Measurements from ENCODE around the gene CUTA.
"Not testable (repeated sequence)": the region's sequence is repeated elsewhere in the genome, so short reads cannot be mapped to it uniquely, and the experiment has no call there.

The CUTA gene

DNA sequence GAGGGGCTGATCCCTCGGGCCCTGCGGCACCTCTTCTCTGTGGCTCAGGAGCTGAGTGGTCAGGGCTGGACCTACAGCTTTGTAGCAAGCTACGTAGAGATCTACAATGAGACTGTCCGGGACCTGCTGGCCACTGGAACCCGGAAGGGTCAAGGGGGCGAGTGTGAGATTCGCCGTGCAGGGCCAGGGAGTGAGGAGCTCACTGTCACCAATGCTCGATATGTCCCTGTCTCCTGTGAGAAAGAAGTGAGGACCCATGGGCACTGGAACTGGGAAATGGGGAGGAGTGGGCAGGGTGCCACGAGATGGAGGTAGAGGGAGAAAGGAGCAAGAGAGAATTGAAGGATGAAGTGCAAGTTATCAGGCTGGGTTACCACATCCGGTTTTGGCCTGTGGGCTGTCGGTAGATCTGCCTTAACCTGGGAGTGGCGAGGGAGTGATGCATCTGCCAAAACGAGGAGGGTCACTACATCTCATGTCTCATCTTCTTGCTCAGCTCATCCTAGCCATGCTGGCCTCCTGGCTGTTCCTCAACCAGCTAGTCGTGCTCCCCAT, 12.4 kb downstream of the CUTA start:
- no peak for DNase-seq (ENCODE audit: low read depth)

DNA sequence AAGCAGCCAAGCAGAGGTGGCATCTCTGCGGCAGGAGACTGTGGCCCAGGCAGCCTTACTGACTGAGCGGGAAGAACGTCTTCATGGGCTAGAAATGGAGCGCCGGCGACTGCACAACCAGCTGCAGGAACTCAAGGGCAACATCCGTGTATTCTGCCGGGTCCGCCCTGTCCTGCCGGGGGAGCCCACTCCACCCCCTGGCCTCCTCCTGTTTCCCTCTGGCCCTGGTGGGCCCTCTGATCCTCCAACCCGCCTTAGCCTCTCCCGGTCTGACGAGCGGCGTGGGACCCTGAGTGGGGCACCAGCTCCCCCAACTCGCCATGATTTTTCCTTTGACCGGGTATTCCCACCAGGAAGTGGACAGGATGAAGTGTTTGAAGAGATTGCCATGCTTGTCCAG, 13.0 kb downstream of the CUTA start:
- DNase-seq (ENCODE audit: low read depth): no peak

DNA sequence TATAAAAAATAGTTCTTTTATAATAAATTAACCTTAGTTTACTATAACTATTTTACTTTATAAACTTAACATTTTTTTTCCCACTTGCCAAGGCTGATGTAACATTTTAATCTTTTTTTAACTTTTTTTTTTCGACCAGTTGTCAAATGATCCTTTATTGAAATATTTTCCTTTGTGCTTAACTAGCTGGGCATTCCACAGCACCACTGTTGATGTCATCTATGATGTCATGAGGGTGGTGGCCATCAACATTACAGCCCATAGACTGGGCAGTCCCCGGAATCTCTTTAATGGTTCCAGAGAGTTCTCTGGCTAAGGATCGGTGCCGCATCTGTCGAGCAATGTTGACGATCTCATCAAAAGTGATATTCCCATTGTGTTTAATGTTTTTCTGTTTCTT, 18.0 kb downstream of the CUTA start:
- not testable (repeated sequence) for DNase-seq (ENCODE audit: low read depth)

DNA sequence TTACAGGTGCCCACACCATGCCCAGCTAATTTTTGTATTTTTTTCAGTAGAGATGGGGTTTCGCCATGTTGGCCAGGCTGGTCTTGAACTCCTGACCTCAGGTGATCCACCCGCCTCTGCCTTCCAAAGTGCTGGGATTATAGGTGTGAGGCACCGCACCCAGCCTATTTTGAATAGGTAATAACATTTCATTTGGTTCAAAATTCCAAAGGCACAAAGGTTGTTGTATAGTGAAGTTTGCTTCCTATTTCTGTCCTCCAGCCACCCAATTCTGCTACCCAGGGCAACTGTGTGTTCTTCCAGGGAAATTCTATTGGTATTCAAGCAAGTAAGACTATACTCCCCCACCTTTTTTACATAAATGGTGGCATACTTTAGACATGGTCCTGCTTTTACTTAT, 19.3 kb downstream of the CUTA start:
- not testable (repeated sequence) for DNase-seq (ENCODE audit: low read depth)

DNA sequence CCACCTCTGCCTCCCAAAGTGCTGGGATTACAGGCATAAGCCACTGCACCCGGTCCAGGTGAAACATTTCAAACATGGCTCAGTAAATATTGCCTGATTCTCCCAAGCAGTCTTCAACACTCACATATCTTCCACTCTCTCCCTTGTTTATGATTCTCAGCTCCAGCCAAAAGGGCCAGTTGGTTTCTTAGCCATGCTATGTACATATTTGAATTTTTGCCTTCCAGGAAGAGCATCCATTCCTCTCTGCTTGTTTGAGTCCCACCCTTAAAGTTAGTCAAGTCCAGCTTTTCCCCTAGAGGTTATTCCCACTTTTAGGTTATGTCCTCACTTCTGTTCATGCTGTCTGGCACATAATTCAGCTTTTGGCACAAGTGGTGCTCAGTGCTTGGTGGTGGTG, 20.4 kb downstream of the CUTA start:
- DNase-seq (ENCODE audit: low read depth): no peak

DNA sequence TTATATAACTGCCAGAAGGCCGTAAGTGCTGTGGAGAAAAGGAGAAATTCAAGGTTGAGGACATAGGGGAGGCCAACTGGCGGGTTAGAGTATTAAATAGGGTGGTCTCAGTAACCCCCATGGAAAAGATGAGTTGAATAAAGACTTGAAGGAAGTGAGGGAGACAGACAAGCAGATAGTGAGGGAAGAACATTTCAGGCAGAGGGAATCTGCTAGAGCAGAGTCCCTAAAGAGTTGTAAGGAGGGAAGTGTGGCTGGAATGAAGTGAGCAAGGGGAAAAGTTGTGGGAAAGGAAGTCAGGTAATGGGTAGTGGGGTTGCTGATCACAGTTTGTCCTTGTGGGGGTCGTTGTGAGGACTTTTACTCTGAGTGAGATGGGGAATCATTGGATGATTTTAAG, 24.9 kb downstream of the CUTA start:
- no peak for DNase-seq (ENCODE audit: low read depth)

DNA sequence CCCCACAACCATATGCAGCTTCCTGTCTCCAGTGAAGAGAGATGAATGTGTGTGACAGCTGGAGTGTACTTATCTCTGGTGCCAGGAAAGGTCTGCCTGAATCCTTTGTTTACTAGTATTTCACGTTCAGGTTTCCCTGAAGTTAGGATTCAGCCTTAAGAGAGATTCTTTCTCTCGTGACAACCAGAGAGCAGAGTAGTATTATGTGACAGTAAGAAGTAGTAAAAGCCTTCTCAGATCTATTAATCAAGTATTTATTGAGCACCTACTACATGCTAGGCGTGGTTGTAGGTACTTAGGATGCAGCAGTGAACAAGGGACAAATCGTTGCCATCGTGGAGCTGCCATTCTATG, 25.3 kb downstream of the CUTA start:
- no peak for DNase-seq (ENCODE audit: low read depth)

DNA sequence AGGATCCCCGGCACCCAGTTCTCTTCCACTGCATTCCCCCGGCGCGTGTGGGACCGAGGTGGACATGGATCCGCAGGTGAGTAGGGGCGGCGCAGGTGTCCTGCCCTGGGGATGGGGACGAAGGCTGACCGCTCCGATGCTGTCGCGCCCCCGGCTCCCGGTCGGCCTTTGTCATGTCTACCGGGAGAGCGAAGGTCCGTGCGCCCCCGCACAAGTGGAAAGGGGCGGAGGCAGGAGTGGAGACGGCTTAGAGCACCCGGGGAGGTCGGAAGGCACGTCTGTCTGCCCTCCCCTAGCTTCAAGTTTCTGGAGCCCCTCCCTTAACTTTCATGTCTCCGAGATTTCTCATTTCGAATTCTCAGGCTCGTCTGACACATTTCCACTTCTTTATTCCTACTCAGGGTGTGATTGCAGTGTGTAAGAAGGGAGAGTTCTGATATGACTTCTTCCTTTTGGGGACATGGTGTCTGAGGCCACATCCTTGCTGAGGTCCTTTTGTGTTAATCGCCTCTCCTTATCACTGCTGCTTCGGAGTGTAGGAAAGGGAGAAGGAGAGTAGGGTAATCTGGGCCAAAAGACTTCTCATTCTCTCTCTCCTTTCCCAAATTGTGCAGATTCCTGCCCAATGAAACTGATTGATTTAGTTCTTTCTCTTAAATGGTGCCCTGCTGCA, 25.8 kb downstream of the CUTA start:
- no peak for DNase-seq (ENCODE audit: low read depth)

DNA sequence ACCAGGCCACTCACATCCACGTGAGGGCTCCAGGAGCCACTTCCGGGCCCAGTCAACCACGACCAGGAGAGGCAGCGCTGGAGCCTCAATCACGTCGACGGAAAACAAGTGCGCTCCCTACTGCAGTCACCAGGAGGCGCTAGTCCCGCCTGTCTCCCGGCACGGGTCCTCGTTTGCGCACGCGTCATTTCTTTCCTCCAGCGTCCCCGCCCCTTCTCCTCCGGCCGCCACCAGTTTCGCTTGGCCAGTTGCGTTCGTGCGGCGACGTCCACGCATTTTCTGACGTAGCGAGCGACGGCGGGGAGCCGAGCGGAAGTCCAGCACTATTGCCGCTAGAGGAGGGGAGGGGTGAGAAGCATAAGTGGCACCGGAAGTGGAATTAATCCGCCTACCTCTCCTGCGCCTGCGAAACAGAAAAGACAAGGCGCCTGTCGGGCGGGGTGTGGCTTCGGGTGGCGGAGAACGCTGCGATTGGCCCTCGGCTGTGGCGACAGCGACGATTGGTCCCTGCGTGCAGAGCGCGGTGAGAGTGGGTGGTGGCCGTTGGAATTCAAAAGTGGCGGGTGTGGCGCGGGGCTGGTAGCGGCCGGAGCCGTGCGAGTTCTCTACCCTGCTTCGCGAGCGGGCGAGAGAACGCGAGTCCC, 26.5 kb downstream of the CUTA start, which contains the start of gene KIFC1:
KIFC1 (plus strand) TSS at position 546 of the 644 bp plus-strand sequence. CDS start 163 bp downstream, outside the sequence.
- peak; percentile 98 for DNase-seq (ENCODE audit: low read depth)

DNA sequence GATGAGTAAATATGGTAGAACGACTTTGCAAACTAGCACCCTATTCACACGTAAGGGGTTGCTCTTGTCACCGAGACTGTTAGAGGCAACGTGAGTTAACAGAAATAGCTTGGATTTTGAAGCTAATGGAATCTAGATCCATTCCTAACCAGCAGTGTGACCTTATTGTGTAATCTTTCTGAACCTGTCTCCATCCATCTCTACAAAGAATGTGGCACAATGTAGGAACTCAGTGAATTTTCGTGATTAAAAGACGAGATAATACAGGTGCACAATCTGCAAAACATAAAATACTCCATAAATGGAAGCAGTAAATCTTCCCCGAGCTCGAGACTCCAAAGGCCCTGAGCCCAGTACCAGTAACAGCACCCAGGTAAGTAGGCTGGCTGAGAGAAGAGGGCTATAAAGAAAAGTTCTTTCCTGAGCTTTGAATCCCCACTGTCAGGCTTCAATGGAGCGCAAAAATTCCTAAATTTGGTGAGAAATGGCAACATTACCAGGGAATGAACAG, 27.1 kb downstream of the CUTA start:
- no peak for DNase-seq (ENCODE audit: low read depth)

DNA sequence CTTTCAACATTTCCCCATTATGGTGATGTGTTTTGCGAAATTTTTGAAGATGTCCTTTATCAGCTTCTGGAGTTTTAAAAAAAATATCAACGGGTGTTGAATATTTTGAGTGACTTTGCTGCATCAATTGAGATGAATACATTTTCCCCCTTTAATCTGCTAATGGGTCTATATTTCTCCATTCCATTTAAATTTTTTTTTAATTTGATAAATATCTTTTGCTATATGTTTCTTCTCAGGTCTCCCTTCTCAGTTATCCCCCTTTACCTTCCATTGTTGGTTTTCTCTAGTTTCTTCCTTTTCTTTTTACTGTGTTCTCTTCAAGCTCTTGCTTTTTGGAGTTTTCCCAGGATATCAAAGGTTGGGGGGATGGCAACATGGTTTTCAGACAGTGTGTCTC, 27.7 kb downstream of the CUTA start:
- DNase-seq (ENCODE audit: low read depth): no peak

DNA sequence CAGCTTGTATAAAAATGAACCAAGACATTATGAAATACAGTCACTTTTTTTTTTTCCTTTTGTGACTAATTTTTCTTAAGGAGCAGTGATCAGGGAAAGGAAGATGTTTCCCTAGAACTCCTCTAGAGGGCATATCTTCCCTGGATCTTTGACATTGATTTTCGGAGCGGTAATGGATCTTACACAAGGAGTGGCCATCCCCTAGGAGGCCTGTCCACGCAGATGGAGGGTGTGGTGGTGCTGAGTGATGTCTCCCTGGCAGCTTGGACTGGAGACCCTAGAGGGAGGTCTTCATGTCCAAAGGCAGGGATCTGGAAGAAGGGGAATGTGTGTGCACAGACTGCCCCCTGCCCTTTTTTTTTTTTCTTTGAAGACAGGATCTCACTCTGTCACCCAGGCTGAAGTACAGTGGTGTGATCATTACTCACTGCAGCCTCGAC, 33.3 kb downstream of the CUTA start:
- no peak for DNase-seq (ENCODE audit: low read depth)

DNA sequence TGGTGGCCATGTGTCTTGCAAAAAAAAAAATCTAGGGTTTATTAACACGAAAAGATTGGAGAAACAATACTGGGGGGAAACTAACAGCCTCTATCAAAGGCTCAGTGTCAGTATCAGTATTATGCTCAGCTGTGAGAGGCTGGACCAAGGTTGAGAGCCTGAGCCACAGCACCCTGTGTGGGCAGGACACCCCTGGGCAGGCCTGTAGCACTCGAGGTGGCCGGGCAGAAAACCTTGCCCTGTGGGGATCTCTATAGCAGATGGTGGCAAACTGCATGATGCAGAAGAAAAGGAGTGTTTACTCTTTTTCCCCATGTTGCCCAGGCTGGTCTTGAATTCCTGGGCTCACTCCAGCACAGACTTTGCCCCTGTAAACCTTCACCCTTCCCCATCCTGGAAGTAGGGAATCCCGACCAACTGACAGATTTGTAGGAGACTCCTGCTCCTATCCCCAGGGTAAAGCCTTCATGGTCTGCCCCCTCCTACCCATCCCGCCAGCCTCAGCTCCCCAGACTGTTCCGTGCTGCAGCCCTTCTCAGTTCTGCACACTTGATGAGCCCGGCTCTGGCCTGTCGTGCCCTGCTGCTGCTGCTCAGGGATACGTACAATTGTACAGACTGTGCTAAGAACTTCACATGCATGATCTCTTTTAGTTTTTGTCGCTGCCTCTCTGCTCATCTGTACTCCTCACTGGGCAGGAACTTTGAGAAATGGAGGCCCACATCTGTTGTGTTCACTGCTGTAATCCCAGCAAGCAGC, 34.3 kb downstream of the CUTA start:
- no peak for DNase-seq (ENCODE audit: low read depth)

DNA sequence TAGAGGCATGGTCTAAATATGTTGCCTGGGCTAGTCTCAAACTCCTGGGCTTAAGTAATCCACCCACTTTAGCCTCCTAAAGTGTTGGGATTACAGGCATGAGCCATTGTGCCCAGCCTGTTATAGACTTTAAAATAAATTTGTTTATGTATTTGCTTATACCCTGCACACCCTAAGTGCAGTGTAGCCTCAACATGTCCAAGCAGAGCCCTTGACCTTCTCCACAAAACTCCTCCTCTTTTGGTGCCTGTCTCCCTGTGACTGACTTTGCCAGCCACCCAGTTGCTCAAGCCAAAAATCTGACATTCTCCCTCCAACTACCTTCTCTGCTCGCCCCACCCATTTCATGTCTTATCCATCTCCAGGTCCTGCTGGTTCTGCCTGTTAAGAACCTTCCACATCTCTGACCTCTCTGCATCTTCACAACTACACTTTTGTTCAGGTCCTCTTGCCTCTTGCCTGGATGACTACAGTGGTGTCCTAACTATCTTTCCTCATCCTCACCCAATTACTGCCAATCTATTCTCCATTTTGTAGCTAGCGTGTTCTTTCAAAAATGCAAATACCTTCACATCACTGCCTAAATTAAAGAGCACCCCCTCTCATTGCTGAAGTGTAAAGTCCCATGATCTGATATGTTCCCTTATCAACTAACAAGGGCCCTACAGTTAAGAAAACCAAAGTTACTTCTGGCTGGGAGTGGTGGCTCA, 37.5 kb downstream of the CUTA start:
- DNase-seq (ENCODE audit: low read depth): no peak

DNA sequence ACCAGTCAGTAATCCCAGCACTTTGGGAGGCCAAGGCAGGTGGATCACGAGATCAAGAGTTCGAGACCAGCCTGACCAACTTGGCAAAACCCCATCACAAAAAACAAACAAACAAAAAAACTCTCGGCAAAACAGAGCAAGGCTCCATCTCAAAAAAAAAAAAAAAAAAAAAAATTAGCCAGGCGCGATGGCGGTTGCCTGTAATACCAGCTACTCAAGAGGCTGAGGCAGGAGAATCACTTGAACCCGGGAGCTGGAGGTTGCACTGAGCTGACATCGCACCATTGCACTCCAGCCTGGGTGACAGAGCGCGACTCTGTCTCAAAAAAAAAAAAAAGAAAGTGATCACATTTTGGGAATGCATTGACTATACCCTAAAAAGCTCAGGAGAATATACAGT, 38.7 kb downstream of the CUTA start:
- not testable (repeated sequence) for DNase-seq (ENCODE audit: low read depth)

DNA sequence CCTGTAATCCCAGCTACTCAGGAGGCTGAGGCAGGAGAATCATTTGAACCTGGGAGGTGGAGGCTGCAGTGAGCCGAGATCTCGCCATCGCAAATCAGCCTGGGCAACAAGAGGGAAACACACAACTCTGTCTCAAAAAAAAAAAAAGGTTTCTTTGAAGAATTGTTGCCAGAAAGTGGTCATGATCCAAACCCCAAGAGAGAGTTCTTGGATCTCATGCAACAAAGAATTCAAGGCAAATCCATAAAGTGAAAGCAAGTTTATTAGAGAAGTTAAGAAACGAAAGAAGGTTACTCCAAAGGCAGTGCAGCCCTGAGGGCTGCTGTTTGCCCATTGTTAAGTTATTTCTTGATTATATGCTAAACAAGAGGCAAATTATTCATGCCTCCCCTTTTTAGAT, 40.7 kb downstream of the CUTA start:
- DNase-seq (ENCODE audit: low read depth): no peak

DNA sequence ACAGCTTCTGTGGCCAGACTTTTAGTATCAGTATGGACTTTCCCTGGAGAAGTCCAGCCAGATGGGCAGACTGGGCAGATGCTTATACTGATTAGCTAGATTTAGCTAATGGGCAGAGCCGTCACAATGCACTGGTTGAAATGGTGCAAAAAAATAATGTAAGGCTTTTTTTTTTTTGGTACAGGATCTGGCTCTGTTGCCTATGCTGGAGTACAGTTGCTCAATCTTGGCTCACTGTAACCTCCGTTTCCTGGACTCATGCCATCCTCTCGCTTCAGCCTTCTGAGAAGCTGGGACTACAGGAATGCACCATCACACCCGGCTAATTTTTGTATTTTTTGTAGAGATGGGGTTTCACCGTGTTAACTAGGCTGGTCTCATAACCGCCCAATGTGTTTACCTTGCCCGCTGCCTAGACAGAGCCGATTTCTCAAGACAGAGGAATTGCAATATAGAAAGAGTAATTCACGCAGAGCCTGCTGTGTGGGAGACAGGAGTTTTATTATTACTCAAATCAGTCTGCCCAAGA, 42.7 kb downstream of the CUTA start:
- DNase-seq (ENCODE audit: low read depth): no peak

DNA sequence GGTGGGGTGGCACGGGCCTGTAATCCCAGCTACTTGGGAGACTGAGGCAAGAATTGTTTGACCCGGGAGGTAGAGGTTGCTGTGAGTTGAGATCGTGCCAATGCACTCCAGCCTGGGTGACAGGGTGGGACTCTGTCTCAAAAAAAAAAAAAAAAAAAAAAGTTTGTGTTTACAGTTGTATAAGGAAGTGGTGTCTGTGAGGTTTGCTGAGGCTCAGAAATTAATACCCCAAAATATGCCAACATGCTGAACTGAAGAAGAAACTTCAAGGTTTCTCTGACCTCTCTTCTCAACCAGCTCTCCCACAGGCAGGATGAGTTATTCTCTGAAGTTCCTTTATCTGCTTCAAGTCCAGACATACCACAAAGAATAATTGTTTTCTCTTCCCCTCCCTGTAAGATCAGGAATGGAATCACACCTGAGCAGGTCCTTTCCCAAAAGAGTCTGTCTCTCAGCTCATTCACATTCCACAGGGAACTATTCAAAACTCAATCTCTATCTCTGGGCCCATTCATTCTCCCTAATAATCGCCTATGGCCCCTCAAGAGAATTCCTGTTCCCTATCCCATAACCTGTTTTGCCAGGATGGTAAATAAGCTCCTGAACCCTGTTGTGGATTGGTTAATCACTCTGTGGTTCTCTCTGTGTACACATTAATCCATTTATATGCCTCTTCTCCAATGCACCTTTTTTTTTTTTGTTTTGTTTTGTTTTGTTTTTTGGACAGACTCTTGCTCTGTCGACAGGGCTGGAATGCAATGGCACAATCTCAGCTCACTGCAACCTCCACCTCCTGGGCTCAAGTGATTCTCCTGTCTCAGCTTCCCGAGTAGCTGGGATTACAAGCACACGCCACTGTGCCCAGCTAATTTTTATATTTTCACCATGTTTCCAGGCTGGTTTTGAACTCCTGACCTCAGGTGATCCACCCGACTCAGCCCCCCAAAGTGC, 43.7 kb downstream of the CUTA start:
- no peak for DNase-seq (ENCODE audit: low read depth)

DNA sequence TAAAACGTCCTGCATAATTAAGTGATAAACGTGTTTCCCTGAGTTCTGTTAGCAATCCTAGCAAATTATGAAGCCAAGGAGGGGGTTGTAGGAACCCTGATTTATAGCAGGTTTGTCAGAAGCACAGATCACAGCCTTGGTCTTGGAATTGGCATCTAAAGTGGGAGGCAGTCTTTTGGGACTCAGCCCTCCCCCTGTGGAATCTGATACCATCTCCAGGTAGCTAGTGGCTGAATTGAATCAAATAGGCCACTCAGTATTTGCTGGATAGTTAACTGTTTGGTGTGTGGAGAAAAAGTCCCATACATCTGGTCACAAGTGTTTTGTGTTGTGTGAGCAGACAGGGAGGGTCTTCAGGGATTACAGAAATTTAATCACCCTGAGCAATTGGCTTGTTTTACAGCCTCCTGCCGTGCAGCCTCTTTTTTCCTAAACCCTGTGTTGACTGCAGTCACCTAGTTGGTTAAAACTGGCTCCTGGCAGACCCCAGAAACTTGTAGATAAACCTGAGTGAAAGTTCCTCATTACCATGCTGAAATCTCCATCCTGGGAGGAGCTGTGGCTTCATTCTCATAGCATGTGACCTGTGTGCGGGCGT, 45.3 kb downstream of the CUTA start:
- DNase-seq (ENCODE audit: low read depth): no peak

DNA sequence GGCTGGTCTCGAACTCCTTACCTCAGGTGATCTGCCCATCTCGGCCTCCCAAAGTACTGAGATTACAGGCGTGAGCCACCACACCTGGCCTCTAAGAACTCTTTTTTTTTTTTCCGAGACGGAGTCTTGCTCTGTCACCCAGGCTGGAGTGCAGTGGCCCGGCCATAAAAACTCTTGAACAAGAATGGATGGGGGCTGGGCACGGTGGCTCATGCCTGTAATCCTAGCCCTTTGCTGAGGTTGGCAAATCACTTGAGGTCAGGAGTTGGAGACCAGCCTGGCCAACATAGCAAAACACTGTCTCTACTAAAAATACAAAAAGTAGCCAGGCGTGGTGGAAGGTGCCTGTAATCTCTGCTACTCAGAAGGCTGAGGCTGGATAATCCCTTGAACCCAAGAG, 46.0 kb downstream of the CUTA start:
- DNase-seq (ENCODE audit: low read depth): not testable (repeated sequence)

All from activated T-cell treated with anti-CD3 and anti-CD28 coated beads for 1 hour (primary cell).